Measurements from ENCODE around the gene CFAP45. TPM values are rescaled to one million over a fixed set of nuclear protein-coding genes. Genes with fewer than 3 reads are reported as not detected.

Gene CFAP45
- total and polyA plus RNA-seq, 2 experiments from 2014 or later: 0.43 TPM; not detected in 1

GRCh38 chr1:159932296-159933285 lies 32.6 kb upstream of the CFAP45 start:
- Histone ChIP-seq H3K27me3 (no peaks in the 10 kb centered on the region), H3K9me2 (replicated peaks; ENCODE audit: insufficient read depth) (no peaks in the 10 kb centered on the region), H3K79me2 (no peaks in the 10 kb centered on the region), H3K36me3 (replicated peaks; ENCODE audit: insufficient read depth, low read depth) (no peaks in the 10 kb centered on the region), H4K20me1 (ENCODE audit: insufficient read depth, poor library complexity, severe bottlenecking) (no peaks in the 10 kb centered on the region), H3K4me1 (ENCODE audit: insufficient read depth) (peaks cover 11% of the 10 kb centered on the region), H2AFZ (no peak overlapping the region), H3K27ac (no peak overlapping the region), H3K9me3 (ENCODE audit: low read depth) (no peaks in the 10 kb centered on the region), H3K4me3 (no peak overlapping the region), H3K4me2 (no peak overlapping the region)
- TF ChIP-seq EZH2phosphoT487 (IDR thresholded peaks at IDR 0.05; ENCODE audit: low read depth, severe bottlenecking, unreplicated experiment): no peak
- no peak for TF ChIP-seq EZH2 (IDR thresholded peaks at IDR 0.05; ENCODE audit: borderline replicate concordance)
- TF ChIP-seq CTCF (IDR thresholded peaks at IDR 0.05; ENCODE audit: poor library complexity): no peak
- 90% methylated on average over 14 of the region's 16 CpGs for WGBS (ENCODE audit: low lambda C conversion rate, missing lambda C conversion rate)
- DNase-seq (ENCODE audit: low spot score): no peak

- H3K4me2 ChIP-seq: no peak overlapping the region
- no peak for DNase-seq (ENCODE audit: low spot score)
- no peak overlapping the region for H2AFZ ChIP-seq
- no peaks in the 10 kb centered on the region for H3K9me2 ChIP-seq (replicated peaks; ENCODE audit: insufficient read depth)
- H3K36me3 ChIP-seq (replicated peaks; ENCODE audit: insufficient read depth, low read depth): no peaks in the 10 kb centered on the region
- peaks cover 2% of the 10 kb centered on the region for H3K4me1 ChIP-seq (ENCODE audit: insufficient read depth)
- H4K20me1 ChIP-seq (ENCODE audit: insufficient read depth, poor library complexity, severe bottlenecking): no peaks in the 10 kb centered on the region
- 98% methylated on average over 3 of the region's 3 CpGs for WGBS (ENCODE audit: low lambda C conversion rate, missing lambda C conversion rate)
- H3K9me3 ChIP-seq (ENCODE audit: low read depth): no peaks in the 10 kb centered on the region
- TF ChIP-seq CTCF (IDR thresholded peaks at IDR 0.05; ENCODE audit: poor library complexity) (no peak), EZH2phosphoT487 (IDR thresholded peaks at IDR 0.05; ENCODE audit: low read depth, severe bottlenecking, unreplicated experiment) (no peak), EZH2 (IDR thresholded peaks at IDR 0.05; ENCODE audit: borderline replicate concordance) (no peak)
- no peaks in the 10 kb centered on the region for H3K27me3 ChIP-seq
- no peak overlapping the region for H3K27ac ChIP-seq
- no peak overlapping the region for H3K4me3 ChIP-seq
- H3K79me2 ChIP-seq: no peaks in the 10 kb centered on the region
These were observed 31.8 kb upstream of the CFAP45 start for GRCh38 chr1:159931795-159932173.

GRCh38 chr1:159931101-159931794 lies 31.3 kb upstream of the CFAP45 start:
- Histone ChIP-seq H4K20me1 (ENCODE audit: insufficient read depth, poor library complexity, severe bottlenecking) (no peaks in the 10 kb centered on the region), H3K4me3 (no peak overlapping the region), H3K36me3 (replicated peaks; ENCODE audit: insufficient read depth, low read depth) (no peaks in the 10 kb centered on the region), H3K4me2 (no peak overlapping the region), H3K79me2 (no peaks in the 10 kb centered on the region), H3K4me1 (ENCODE audit: insufficient read depth) (peaks cover 1% of the 10 kb centered on the region), H3K9me2 (replicated peaks; ENCODE audit: insufficient read depth) (no peaks in the 10 kb centered on the region), H3K9me3 (ENCODE audit: low read depth) (no peaks in the 10 kb centered on the region), H3K27me3 (no peaks in the 10 kb centered on the region), H3K27ac (no peak overlapping the region), H2AFZ (no peak overlapping the region)
- no peak for DNase-seq (ENCODE audit: low spot score)
- 92% methylated on average over 13 of the region's 13 CpGs for WGBS (ENCODE audit: low lambda C conversion rate, missing lambda C conversion rate)
- TF ChIP-seq CTCF (IDR thresholded peaks at IDR 0.05; ENCODE audit: poor library complexity): no peak
- TF ChIP-seq EZH2 (IDR thresholded peaks at IDR 0.05; ENCODE audit: borderline replicate concordance): no peak
- TF ChIP-seq EZH2phosphoT487 (IDR thresholded peaks at IDR 0.05; ENCODE audit: low read depth, severe bottlenecking, unreplicated experiment): no peak
